Measurements from ENCODE around the gene C2CD2L.
"Not testable (repeated sequence)": the region's sequence is repeated elsewhere in the genome, so short reads cannot be mapped to it uniquely, and the experiment has no call there.

Gene C2CD2L

DNA sequence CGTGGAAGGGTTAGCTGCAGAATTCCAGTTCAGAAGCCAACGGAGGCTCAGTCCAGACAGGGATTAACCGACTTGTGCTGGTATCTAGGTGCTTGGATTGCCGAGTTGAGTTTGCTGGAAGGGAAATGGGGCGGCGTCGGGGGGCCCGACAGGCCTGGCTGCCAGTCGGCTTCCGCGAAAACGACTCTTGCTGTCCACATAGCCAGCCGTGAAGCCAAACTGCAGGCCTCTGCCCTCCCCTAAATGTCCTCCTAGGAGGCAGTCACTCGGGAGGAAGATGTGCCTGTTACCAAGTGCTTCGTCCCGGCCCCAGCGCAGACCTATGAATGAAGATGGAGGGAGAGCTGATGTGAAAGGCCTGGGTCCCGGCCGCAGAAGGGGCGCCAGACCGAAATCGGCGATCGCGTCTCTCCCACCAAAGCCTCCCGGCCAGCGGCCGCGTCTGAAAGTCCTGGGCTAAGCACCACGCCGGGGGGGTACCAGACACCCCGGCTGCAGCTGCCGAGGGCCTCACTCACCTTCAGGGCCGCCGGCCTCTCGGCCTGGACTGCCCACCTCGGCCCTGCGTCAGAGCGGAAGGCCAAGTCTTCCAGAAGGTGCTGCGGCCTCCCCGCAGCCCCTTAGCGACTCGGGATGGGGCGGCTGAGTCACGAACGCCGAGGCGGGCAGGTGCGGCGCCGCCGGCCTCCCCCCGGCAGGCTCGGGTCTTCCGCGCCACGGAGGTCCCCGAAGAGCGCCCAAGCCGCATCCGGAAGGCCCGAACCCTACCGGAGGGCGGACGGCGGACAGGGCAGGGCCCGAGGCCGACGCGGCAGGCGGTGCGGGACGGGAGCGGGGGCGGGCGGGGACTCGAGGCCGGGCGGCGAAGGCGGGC, 13.0 kb upstream of the C2CD2L start:
- peak in 1 of 2 donors; percentile 61 for DNase-seq

DNA sequence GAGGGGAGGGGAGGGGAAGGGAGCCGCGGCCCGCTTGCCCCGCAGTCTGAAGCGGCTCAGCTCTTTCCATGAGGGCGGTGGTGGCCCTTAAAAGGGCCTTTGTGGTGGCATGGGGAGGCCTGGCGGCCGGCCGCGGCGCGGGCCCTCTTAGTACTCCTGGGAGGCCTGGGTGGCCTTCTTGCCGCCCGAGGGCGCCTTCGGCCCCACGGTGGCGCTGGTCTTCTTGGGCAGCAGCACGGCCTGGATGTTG, 12.4 kb upstream of the C2CD2L start:
- DNase-seq, result peak; percentile 48 to 85

DNA sequence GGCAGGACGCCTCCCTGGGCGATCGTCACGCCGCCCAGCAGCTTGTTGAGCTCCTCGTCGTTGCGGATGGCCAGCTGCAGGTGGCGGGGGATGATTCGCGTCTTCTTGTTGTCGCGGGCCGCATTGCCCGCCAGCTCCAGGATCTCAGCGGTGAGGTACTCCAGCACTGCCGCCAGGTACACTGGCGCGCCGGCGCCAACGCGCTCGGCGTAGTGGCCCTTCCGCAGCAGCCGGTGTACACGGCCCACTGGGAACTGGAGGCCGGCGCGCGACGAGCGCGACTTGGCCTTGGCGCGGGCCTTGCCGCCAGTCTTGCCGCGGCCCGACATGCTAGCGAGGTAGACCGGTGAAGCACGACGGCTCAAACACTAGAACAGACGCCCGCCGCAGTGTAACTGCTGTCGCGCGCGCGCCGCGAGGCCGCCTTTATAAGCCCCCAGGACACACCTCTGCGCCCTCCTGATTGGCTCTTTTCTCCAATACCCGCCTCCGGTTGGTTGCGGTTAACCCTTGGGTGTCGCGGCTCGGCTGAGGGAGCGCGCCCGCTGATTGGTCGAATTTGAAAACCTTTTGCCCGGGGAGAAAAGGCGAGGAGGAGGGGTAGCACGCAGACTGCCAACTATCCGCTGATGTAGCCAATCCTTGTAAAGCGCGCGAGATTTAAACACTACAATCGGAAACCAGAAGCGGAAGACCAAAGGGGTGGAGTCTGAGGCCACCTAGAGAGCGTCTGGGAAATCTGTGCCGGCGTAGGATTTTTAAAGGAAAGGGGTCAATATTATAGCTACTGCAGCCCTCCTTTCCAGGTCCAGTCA, 11.9 kb upstream of the C2CD2L start:
- peak; percentile 95 to 99 for DNase-seq

DNA sequence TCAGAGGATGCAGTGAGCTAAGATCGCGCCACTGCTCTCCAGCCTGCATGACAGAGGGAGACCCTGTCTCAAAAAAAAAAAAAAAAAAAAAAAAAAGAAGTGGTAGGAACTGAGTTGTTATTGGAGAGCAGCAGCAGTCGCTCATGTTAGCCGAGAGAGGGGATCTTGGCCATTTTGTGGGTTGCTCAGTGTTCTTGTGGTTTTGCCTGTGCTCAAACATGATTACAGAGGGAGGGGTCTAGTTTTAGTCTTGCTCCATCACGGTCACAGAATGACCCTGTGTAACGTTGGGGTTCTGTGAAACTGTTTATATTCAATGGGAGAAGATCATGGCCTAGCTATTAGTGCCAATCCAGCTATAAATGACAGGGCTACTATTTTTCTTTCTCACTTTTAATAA, 7.4 kb upstream of the C2CD2L start:
- DNase-seq, result no peak

DNA sequence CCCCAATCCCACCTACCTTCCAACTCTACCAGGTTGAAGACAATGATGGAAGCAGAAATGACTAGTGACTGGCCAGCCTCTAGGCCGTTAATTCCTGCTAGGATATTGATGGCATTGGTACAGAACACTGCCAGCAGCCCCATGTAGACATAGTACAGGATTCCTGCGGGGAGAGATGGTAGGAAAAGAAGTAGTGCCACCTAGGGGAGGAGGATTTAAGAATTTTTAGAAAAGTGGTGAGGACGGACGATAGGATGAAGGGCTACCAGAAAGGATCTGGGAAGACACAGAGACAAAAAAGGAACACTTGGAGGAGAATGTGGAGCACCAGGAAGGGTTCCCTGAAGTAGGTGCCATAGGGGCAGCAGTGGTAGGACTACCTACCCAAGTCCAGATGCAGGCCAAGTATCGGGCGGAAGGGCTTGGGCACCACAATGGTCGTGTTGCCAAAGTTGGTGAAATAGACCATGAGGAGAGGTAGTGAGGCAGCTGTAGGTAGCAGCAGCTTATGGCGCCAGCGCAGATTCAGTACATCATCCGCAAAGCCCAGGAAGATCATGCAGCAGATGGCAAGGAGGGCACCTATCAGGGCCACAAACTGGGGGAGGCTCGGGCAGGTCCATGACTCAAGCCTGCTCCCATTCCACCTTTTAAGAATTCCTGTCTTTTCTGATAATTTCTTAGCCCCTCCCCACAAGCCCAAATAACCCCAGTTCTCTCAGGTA, 6.7 kb upstream of the C2CD2L start:
- peak in 1 of 2 donors; percentile 3 for DNase-seq

DNA sequence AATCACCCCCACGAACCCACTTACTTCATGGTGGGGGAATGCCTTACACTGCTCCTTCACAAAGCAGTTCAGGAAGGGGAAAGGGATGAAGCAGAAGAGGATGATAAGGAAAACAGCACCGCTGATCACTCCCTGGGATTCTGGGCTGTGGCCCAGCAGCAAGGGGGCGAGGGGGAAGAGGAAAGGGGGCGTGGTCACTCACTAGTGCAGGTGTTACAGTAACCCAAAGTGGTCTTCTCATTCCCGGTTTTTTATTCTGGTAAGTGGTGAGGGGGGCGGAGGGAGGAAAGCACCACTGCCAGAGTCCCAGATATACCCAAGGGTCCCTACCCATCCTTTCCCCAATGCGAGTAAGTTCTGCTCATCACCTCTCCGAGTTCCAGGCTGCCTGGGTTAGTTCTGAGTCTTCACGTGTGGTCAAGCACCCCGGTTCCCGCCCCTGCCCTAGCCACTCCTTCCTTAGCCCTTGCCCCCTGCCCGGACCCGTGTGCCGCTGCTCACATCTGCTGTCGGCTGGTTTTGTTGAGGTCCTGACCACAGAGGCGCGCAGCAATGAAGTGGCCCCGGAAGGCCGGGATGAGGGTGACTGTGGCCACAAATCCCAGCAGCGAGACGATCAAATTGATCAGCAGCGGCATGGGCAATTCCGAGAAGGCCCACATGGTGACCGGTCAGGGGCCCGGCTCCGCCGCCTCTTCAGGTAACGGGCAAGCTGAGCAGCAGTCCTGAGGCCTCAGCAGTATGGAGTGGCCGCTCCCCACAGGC, 6.0 kb upstream of the C2CD2L start:
- no peak for DNase-seq

DNA sequence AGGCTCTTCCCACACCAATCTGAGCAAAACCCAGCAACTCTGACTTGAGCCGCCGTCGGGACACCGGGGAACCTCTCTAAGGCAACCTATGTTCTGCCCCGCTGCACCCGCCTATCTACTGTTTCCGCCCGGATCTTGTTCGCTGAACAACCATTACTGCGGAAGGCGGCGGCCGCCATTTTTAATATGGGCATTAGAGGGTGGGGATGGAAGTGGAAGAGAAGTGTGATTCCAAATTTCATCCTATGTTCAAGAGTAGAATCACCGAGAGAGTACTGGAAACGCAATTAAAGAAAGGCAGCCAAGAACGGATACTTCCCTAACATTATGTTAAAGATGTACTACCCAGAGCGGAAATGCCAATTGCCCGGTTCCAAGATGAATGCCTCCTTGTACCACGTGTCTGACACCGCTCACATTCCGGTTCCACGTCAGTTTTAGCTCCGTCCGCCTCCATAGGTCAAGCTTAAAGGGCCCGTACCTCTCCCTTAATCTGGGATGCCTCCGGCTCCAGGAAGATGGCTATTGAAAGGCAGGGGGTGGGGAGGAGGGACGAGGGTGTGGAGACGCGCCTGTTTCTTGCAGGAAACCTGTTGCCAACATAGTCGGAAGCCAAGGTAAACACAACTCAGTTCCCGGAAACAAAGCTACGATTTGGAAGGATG, 5.3 kb upstream of the C2CD2L start, which contains the start of gene DPAGT1:
Gene DPAGT1 (minus strand): TSS at position 95 of the 665 bp plus-strand sequence. CDS start 198 bp downstream, outside the sequence.
- peak; percentile 63 to 96 for DNase-seq

DNA sequence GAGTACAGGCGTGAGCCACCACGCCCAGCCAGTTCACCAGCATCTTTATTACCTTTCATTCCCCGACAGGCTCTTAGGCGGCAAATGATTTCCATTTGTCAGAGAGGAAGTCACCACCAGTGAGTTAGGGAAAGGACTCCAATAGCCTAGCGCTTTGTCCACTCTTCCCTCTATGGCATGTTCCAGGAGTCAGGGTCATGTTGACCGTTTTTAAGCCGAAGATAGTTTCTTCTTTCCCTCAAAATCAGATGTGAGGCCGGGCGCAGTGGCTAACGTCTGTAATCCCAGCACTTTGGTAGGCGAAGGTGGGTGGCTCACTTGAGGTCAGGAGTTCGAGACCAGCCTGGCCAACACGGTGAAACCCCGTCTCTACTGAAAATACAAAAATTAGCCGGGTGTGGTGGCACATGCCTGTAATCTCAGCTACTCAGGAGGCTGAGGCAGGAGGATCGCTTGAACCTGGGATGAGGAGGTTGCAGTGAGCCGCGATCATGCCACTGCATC, 3.9 kb upstream of the C2CD2L start:
- not testable (repeated sequence) for DNase-seq

DNA sequence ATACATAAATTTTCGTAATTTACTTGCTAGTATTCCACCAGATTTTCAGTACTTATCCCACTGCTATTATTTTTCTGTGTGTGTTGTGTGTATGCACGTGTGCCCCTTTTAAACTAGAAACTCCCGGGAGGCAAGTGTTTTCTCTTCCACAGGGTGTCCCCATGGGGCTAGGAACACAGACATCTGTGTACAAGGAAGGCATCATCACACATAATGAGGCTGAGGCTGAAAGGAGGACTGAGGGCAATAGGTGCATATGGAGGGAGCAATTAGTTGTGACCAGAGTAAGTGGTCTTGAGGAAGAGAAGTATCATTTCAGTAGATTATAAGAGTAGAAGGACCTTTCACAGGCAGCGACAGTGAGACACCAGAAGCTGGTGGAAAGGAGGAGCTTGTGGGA, 3.4 kb upstream of the C2CD2L start:
- no peak for DNase-seq

DNA sequence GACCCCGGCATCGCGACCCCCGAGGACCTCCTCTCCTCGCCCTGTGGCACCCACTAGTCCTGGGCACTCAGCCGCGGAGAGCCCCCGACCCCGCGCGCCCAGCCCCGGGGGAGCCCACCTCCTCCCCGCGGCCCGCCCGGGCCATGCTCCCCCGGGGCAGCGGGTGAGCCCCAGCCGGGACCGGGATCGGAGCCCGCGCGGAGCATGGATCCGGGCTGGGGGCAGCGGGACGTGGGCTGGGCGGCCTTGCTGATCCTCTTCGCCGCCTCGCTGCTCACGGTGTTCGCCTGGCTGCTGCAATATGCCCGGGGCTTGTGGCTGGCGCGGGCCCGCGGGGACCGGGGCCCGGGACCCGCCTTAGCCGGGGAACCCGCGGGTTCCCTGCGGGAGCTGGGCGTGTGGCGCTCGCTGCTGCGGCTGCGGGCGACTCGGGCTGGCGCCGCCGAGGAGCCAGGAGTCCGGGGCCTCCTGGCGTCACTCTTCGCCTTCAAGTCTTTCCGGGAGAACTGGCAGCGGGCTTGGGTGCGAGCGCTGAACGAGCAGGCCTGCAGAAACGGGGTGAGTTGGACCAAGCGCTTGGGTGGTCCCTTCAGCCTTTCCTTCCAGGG, 498 bp downstream of the C2CD2L start:
- no peak for DNase-seq

DNA sequence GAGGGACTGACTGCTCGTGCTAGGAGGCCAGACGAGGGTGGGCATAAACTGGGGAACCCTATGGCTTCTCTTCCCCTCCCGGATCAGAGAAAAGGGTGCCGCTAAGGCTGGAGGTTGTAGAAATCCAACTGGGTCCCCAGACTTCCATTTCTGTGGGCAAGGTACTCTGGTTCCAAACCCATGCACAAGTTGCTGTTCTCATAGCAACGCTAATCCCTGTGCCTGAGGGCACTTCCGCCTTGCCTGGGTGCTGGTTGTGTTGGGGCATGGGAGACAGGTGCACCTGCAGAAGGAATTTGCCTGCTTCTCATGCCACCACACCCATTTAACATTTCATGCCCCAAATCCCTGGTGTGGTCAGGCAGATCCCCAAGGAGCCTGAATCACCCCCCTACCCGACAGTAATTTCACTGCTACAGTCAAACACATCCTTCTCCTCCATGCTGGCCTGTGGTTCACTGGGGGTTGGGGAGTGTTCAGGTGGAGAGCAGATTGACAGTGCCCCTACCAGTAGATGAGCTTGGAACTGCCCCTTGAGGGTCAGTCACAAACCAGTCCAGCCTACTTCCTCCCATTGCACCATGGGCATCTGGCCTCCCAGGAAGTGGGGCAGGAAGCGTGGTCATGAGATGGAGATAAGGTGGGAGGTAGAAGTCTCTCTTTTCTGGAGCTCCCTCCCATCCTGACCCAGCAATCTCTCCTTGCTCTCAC, 1.2 kb downstream of the C2CD2L start:
- DNase-seq, result no peak

DNA sequence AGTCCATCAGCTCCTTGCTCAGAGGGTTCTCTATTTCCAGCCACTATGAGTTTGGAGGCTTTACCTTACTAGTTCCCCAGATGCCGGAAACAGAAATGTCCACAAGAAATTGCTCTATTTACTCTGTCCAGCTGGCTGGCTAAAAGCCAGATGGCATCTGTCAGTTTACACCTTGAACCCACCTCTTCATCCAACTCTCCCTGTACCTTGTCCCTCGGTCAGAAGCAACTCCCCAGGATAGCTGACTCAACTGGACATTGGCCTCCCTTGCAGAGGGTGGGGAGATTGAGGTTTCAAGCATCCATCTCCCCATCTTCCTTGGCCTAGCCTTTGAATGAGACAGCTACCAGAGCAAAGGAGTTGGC, 1.7 kb downstream of the C2CD2L start:
- DNase-seq, result no peak

DNA sequence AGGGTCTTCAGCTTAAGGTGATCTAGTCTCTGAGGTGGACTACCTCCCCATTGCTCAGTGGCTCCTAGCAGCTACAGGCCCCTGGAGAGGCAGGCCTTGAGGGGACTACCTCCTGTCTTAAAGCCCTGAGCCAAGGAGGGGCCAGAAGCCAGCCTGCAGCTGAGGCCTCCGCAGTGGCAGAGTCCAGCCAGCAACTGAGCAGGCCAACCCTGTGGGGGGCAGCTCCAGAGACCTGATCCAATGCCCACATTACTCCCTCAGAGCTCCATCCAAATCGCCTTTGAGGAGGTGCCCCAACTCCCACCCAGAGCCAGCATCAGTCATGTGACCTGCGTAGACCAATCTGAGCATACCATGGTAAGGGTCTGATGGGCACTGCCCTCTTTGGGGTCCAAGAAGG, 2.7 kb downstream of the C2CD2L start:
- DNase-seq, result no peak

DNA sequence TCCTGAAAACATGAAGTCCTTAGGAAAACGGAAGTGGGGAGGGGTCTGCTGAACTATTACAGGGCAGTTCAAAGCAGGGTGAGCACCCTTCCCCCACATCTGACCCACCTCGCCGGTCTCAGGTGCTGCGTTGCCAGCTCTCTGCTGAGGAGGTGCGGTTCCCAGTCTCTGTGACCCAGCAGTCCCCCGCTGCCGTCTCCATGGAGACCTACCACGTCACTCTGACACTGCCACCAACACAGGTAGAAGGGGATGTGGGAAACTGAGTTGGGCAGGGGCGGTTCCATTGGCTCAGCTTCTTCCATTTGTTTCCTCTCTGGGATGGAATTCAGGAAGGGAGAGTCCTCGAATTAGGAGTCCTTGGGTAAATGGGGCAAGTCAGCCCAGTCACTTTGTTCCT, 3.3 kb downstream of the C2CD2L start:
- no peak for DNase-seq

DNA sequence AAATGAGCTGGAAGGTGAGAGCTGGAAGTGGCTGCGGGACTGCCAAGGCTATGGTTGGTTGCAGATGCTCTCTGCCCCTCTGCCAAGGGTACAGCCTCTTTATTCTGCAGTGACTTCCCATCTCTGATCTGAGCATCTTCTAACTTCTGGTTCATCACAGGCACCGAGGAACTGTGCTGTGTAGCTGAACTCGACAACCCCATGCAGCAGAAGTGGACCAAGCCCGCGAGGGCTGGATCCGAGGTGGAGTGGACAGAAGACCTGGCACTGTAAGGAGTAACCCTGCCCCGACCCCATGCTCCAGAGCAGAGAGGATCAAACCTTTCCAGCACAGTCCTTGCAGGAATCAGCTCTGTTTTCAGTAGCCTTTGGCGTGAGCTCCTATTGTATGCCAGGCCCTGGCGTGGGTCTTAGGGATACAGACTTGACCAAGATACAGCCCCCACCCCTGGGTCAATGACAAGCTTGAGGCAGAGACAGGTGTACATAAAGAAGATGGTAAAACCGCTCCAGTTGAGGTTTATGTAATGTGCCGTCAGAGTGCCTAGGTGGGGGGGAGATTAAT, 4.3 kb downstream of the C2CD2L start:
- DNase-seq, result no peak

DNA sequence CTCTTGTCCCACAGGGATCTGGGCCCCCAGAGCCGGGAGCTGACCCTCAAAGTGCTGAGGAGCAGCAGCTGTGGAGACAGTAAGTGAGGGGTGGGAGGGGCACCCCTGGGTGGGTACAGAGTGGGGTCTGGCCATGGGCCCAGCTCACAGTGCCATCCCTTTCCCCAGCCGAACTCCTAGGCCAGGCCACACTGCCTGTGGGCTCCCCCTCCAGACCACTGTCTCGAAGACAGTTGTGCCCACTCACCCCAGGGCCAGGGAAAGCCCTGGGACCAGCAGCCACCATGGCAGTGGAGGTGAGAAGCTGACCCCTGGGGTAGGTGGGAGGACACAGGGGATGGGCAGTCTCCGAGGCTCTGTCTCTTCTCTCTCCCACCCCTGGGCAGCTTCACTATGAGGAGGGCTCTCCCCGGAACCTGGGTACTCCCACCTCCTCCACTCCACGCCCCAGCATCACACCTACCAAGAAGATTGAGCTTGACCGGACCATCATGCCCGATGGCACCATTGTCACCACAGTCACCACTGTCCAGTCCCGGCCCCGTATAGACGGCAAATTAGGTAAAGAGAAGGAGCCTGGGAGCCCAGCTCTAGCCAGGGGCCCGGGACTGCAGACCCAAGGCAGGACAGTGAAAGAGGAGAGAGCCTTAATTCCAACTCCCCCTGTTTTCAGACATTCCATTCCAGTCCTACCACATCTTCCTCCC, 5.3 kb downstream of the C2CD2L start:
- DNase-seq, result no peak

DNA sequence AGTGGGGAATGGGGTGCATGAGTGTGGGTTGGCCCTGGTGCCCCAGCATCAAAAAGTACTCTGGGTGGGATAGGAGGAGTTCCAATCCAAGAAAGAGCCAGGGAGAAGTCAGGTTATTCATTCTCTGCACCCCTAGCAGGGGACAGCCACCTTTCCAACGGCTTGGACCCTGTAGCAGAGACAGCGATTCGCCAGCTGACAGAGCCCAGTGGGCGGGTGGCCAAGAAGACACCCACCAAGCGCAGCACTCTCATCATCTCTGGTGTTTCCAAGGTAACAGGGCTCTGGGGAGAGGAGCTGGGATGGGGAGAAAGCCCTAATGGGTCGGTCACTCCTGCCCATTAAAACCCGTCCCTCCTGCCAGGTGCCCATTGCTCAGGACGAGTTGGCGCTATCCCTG, 6.6 kb downstream of the C2CD2L start:
- DNase-seq, result no peak

DNA sequence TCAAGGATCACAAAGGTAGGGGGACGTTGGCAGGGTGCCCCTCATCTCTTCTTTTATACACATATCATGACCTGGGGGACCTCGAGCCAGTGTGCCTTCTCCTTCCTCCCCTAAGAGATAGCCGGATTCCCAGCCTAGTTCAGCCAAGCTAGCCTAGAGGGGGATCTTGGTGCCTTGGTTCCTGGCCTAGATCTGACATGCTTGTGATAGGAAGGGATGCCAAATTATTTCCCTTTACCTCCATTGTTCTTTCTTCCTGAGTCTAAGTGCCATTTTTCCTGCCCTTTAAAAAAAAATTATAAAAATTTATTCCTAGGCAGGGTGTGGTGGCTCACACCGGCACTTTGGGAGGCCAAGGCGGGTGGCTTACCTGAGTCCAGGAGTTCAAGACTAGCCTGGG, 7.2 kb downstream of the C2CD2L start:
- DNase-seq, result no peak

DNA sequence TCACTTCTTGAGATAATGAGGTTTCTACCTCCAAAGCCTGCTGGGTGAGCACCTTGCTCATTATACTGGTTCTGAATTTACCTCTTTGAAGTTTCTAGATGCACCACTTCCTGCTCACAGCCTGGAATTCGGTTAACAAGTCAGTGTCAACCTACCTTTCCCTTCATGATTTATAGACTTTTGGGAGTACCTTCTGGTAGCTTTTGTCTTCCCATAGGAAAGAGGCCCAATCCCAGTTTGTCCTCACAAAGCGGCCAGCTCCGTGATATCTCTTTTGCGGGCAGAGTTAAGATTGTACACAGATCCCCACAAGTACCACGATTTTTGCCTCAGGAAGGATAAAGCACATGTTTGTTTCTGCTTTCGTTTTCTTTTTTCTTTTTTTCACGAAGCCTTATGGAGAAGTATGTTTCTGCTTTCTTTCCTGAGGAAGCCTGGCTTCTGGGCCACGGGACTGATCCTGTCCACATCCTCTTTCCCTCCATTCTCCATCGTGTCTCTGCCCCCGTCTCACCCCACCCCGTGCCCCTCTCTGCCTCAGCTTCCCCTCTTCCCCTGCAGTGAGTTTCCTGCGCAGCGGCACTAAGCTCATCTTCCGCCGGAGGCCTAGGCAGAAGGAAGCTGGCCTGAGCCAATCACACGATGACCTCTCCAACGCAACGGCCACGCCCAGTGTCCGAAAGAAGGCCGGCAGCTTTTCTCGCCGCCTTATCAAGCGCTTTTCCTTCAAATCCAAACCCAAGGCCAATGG, 8.5 kb downstream of the C2CD2L start:
- peak in 1 of 2 donors; percentile 39 for DNase-seq

Data from bone marrow (tissue), 2 donors.